HAP-1 (cell line): Measurements from ENCODE around the gene COX7A2.

Experiments
- DNase-seq, 2 experiments: peaks; one replicate each; pipeline ENCODE4 v3.0.0-alpha.2; 2016 to 2020; ENCODE audit warnings: low spot score in 2 of 2
- H3K27me3 ChIP-seq: fragments of 250-450 bp; sonication (Bioruptor Pico); 2 replicates; pipeline ENCODE4 v1.5.1; 2020; ENCODE audit warnings: low read depth, mild to moderate bottlenecking, moderate library complexity
- H3K36me3 ChIP-seq: fragments of 250-450 bp; sonication (Bioruptor Pico); replicated peaks from 2 replicates; pipeline ENCODE4 v1.5.1; 2020; ENCODE audit warnings: mild to moderate bottlenecking
- H3K4me1 ChIP-seq: fragments of 250-450 bp; sonication (Bioruptor Pico); 2 replicates; pipeline ENCODE4 v1.5.1; 2020; ENCODE audit warnings: mild to moderate bottlenecking
- H3K4me3 ChIP-seq: fragments of 250-450 bp; sonication (Bioruptor Pico); 2 replicates; pipeline ENCODE4 v1.5.1; 2020; ENCODE audit warnings: mild to moderate bottlenecking, moderate library complexity
- H3K9me3 ChIP-seq: fragments of 250-450 bp; sonication (Bioruptor Pico); 2 replicates; pipeline ENCODE4 v1.5.1; 2020; ENCODE audit warnings: mild to moderate bottlenecking, moderate library complexity
- in situ Hi-C: fragments of 300-500 bp; cut with MboI; formaldehyde crosslinking; loops from 3 replicates; pipeline ENCODE4 v1.14.3; 2020; ENCODE audit warnings: low sequenced_read_pairs, inconsistent platforms, mixed read lengths

COX7A2 gene

DNA sequence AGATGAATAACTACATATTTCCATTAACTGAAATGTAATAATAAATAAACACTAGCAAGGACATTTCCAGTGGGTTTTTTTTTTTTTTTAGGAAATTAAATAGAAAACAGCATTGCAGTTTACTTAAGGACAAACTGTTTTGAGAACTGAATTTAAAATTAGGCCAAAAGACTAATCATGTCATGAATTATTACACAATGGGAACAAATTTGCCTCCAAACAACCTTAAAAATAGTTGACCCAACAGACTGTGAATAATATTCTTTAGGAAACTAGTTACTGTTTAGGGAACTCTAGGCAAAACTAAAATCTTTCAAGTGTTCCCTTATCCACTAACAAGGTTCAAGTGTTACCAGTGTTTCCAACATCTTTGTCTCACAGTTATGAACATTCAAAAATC, 21.3 kb downstream of the COX7A2 start:
- no peaks in the 10 kb centered on the region for H3K36me3 ChIP-seq
- no peaks in the 10 kb centered on the region for H3K9me3 ChIP-seq
- in situ Hi-C loops: loop anchor here (25.0 kb wide), 2 partner anchors 1360 to 1485 kb away; no protein-coding TSS in a partner anchor
- no peak for DNase-seq
- no peaks in the 10 kb centered on the region for H3K4me1 ChIP-seq
- no peak overlapping the region for H3K4me3 ChIP-seq
- H3K27me3 ChIP-seq: peaks cover 10% of the 10 kb centered on the region; the same call in 1 of the 2 replicates

GRCh38 chr6:75221116-75221515, 22.5 kb downstream of the COX7A2 start:
- Histone ChIP-seq H3K4me3 (no peak overlapping the region), H3K27me3 (peaks cover 10% of the 10 kb centered on the region; the same call in 1 of the 2 replicates), H3K36me3 (no peaks in the 10 kb centered on the region), H3K4me1 (no peaks in the 10 kb centered on the region), H3K9me3 (no peaks in the 10 kb centered on the region)
- in situ Hi-C loops: loop anchor here (25.0 kb wide), 2 partner anchors 1359 to 1484 kb away; no protein-coding TSS in a partner anchor
- no peak for DNase-seq

GRCh38 chr6:75220357-75220756, 23.2 kb downstream of the COX7A2 start:
- no peak for DNase-seq
- Histone ChIP-seq H3K4me3 (no peak overlapping the region), H3K27me3 (peaks cover 10% of the 10 kb centered on the region; the same call in 1 of the 2 replicates), H3K4me1 (no peaks in the 10 kb centered on the region), H3K36me3 (no peaks in the 10 kb centered on the region), H3K9me3 (no peaks in the 10 kb centered on the region)
- in situ Hi-C loops: loop anchor here (25.0 kb wide), 2 partner anchors 1358 to 1483 kb away; no protein-coding TSS in a partner anchor

DNA sequence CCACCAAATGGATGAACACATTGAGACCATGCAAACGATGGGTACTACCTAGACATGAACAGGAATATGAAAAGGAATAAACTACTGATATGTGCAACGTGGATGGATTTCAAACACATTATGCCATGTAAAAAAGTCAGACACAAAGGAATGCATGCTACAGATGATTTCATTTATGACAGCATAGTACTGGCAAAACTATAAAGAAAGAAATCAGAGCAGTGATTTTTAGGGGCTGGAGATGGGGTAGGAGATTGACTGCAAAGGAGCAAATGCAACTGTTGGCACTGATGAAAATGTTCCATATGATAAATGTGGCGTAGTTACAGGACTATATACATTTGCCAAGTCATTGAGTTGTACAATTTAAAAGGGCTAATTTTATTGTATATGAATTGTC, 24.3 kb downstream of the COX7A2 start:
- Histone ChIP-seq H3K4me1 (no peaks in the 10 kb centered on the region), H3K36me3 (no peaks in the 10 kb centered on the region), H3K9me3 (no peaks in the 10 kb centered on the region), H3K4me3 (no peak overlapping the region), H3K27me3 (peaks cover 10% of the 10 kb centered on the region; the same call in 1 of the 2 replicates)
- in situ Hi-C loops: loop anchor here (25.0 kb wide), 2 partner anchors 1357 to 1482 kb away; no protein-coding TSS in a partner anchor
- DNase-seq: no peak

DNA sequence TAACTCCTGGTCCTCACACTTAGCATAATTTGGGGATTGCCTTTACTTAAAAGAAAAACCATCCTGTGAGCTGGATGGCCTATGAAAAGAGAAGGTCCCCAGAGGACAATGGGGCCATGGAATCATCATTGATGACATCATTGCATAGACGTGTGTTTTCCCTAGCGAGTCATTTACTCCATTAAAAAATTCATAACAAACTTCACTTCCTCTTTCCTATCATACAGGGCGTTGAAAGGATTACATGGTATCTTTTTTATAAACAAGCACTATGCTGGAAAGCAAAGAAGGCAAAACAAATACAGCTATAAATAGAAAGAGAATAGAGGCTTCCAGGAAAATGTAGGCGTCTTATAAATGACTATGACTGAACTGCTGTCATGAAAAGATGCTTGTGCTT, 26.4 kb downstream of the COX7A2 start:
- no peaks in the 10 kb centered on the region for H3K9me3 ChIP-seq
- H3K36me3 ChIP-seq: no peaks in the 10 kb centered on the region
- H3K4me1 ChIP-seq: no peaks in the 10 kb centered on the region
- in situ Hi-C loops: loop anchor here (25.0 kb wide), 2 partner anchors 1355 to 1480 kb away; no protein-coding TSS in a partner anchor
- H3K27me3 ChIP-seq: peaks cover 10% of the 10 kb centered on the region; the same call in 1 of the 2 replicates
- no peak overlapping the region for H3K4me3 ChIP-seq
- no peak for DNase-seq

DNA sequence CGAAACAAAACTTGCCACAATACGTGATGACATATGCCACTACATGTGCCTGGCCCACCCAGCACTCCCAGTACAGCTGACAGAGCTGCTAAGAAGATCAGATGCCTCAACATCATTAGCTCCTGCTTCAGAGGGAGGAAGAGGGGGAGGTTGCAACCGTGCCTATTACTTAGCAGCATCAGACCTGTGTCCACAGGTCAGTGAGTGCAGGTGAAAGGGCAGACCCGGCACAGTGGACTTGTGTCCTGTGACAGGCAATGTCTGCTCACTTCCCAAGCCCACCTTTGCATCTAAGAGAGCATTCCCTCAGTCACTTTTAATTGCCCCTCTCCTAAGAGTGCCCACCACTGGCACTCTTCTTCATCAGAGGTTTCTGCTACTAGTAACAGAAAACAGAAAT, 28.3 kb downstream of the COX7A2 start:
- Histone ChIP-seq H3K27me3 (peaks cover 7% of the 10 kb centered on the region; the same call in 1 of the 2 replicates), H3K36me3 (no peaks in the 10 kb centered on the region), H3K4me3 (no peak overlapping the region), H3K9me3 (no peaks in the 10 kb centered on the region), H3K4me1 (no peaks in the 10 kb centered on the region)
- in situ Hi-C loops: loop anchor here (25.0 kb wide), 2 partner anchors 1353 to 1478 kb away; no protein-coding TSS in a partner anchor
- no peak for DNase-seq

GRCh38 chr6:75213732-75214131, 29.9 kb downstream of the COX7A2 start:
- no peaks in the 10 kb centered on the region for H3K9me3 ChIP-seq
- no peak overlapping the region for H3K4me3 ChIP-seq
- peaks cover 5% of the 10 kb centered on the region for H3K27me3 ChIP-seq
- H3K36me3 ChIP-seq: no peaks in the 10 kb centered on the region
- H3K4me1 ChIP-seq: peaks cover 1% of the 10 kb centered on the region
- no peak for DNase-seq
- in situ Hi-C loops: loop anchor here (25.0 kb wide), 2 partner anchors 1351 to 1476 kb away; no protein-coding TSS in a partner anchor

DNA sequence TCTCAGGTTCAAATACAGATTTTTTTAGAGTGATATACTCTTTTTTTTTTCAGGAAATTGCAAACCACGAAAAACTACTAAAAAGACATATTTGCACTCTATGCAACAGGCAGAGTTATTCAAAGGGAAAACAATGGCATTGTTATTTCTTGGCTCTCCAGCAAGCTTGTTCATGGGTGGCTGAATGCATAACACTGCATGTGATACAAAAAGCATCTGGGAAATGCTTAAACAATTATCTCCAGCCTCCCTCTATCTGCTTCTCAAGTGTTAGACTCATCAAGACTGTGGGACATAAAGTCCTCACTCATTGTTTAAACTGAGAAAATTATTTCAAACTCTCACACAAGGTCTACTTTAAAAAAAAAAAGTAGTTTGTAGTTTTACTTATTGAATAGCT, 30.5 kb downstream of the COX7A2 start:
- Histone ChIP-seq H3K27me3 (peaks cover 11% of the 10 kb centered on the region), H3K4me3 (no peak overlapping the region), H3K36me3 (no peaks in the 10 kb centered on the region), H3K9me3 (no peaks in the 10 kb centered on the region), H3K4me1 (peaks cover 3% of the 10 kb centered on the region)
- in situ Hi-C loops: loop anchor here (25.0 kb wide), 2 partner anchors 1351 to 1476 kb away; no protein-coding TSS in a partner anchor
- DNase-seq: no peak

GRCh38 chr6:75211920-75212590, 31.5 kb downstream of the COX7A2 start:
- Histone ChIP-seq H3K4me1 (peaks cover 3% of the 10 kb centered on the region), H3K36me3 (no peaks in the 10 kb centered on the region), H3K27me3 (peaks cover 17% of the 10 kb centered on the region), H3K9me3 (no peaks in the 10 kb centered on the region), H3K4me3 (no peak overlapping the region)
- in situ Hi-C loops: loop anchor here (25.0 kb wide), 2 partner anchors 1350 to 1475 kb away; no protein-coding TSS in a partner anchor
- no peak for DNase-seq

GRCh38 chr6:75210885-75211739, 32.5 kb downstream of the COX7A2 start:
- in situ Hi-C loops: loop anchor here (25.0 kb wide), 2 partner anchors 1349 to 1474 kb away; no protein-coding TSS in a partner anchor

GRCh38 chr6:75209184-75209723, 34.3 kb downstream of the COX7A2 start:
- in situ Hi-C loops: loop anchor here (25.0 kb wide), 2 partner anchors 1347 to 1472 kb away; no protein-coding TSS in a partner anchor
- H3K27me3 ChIP-seq: peaks cover 45% of the 10 kb centered on the region

More at GRCh38 chr6:75210885-75211739, 32.5 kb downstream of the COX7A2 start:
- Histone ChIP-seq H3K9me3 (no peaks in the 10 kb centered on the region), H3K4me1 (peaks cover 3% of the 10 kb centered on the region), H3K27me3 (peaks cover 26% of the 10 kb centered on the region), H3K36me3 (no peaks in the 10 kb centered on the region), H3K4me3 (no peak overlapping the region)
- peak; percentile 69 to 73 for DNase-seq

DNA sequence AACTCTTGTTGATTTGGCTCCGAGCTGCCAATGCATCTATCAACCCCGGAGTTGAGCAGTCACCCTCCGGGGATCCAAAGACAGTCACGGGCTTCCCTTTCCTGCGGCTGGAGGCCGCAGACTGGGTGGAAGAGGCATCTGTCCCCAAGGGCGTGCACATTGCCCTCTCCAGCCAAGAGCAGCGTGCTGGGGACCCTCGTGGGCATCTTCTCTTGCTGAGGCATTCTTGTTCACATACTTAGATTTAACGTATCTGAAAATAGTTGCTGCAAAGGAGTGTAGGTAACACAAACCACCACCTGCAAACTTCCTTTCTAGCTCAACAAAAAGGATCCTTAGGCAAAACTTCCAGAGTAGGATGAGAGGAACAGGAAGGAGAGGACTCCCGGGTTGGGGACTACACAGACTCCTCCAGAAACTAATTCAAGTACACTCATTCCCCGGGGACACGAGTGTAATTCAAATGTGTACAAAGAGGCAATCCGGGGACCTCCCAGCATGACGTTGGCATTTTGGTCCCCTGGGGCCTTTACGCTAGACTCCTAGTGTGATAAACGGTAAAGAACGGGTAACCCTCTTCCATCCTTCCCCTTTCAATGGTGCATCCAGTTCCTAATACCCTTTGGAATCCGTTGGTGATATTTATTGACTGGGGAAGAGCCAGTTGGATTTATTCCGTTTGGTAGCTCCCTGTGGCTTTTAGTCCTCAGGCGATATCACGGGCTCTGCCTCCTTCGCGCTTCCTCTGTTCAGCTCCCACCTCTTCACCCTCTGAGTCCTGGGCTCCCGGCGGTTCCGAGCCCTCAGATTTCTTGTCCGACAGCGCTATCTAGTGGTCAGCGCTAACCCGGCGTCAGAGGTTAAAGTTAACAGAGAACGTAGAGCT, 35.1 kb downstream of the COX7A2 start:
- peaks cover 6% of the 10 kb centered on the region for H3K4me1 ChIP-seq
- no peaks in the 10 kb centered on the region for H3K36me3 ChIP-seq
- H3K4me3 ChIP-seq: no peak overlapping the region
- no peaks in the 10 kb centered on the region for H3K9me3 ChIP-seq
- peaks cover 51% of the 10 kb centered on the region for H3K27me3 ChIP-seq
- in situ Hi-C loops: loop anchor here (25.0 kb wide), 2 partner anchors 1346 to 1471 kb away; no protein-coding TSS in a partner anchor
- peak; percentile 74 to 90 for DNase-seq

More at GRCh38 chr6:75209184-75209723, 34.3 kb downstream of the COX7A2 start:
- peaks cover 6% of the 10 kb centered on the region for H3K4me1 ChIP-seq
- no peak overlapping the region for H3K4me3 ChIP-seq
- no peaks in the 10 kb centered on the region for H3K36me3 ChIP-seq
- DNase-seq: no peak
- H3K9me3 ChIP-seq: no peaks in the 10 kb centered on the region
